RPMI7951 (cell line): ENCODE data around the gene SYT12. TPM values are rescaled to one million over a fixed set of nuclear protein-coding genes. Genes with fewer than 3 reads are reported as not detected.

Experiments used
- DNase-seq: peaks from one replicate; pipeline ENCODE4 v3.0.0-alpha.2; 2012; ENCODE audit warnings: low read depth
- total RNA-seq: library from RNA; depleted of rRNA; stranded (reverse); fragments of >200 nt; shearing (Covaris generic); gene quantifications from 2 replicates; pipeline ENCODE4 v1.2.3, GENCODE V29; 2014

The SYT12 gene
- total RNA-seq, 1 experiment from 2014 or later = 0.60 TPM

DNA sequence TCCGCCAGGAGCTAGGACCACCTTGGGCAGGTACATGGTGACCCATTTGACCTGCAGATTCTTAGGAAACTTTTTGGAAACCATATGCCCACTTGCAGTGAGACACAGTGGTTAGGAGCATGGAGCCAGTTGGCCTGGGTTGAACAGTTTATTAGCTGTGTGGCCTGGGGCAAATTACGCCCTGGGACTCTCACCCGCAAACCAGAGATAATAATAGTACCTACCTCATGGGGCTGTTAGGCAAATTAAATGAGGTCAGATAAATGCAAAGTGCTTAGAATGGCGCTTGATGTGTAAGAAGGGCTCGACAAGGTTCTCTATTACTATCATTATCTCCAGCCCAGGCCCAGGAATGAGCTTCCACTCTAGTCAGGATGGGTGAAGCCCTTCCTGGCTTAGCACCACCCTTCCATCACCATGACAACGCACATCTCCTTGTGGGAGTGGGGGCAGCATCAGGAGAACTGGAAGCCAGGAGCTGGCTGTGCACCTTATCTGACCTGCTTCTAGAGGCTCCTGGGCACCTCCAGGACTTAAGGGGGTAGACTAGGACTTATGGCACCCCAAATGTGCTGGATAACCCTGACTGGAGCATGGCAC, 5.1 kb downstream of the SYT12 start:
- peak; percentile 83 for DNase-seq

DNA sequence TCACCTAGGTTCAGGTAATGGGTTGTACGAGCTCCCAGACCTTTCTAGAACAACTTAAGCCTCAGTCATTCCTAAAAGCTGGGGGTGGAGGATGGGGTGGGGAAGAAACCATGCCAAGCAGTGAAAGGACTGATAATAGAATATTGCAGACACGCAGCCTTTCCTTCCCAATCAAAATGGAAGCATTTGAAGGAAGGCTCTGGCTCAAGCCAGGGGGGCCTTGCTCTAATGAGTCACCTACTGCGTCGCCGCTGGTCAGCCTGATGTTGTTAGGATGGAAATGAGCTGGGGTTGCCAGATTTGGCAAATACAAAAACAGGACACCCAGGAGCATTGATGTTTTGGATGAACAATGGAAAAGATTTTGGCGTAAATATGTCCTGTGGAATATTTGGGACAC, 6.2 kb downstream of the SYT12 start:
- DNase-seq = peak; percentile 59

- no peak for DNase-seq
Observed at GRCh38 chr11:67030976-67031375, 8.0 kb downstream of the SYT12 start.

GRCh38 chr11:67031791-67032561, 9.0 kb downstream of the SYT12 start:
- DNase-seq = peak; percentile 90

DNA sequence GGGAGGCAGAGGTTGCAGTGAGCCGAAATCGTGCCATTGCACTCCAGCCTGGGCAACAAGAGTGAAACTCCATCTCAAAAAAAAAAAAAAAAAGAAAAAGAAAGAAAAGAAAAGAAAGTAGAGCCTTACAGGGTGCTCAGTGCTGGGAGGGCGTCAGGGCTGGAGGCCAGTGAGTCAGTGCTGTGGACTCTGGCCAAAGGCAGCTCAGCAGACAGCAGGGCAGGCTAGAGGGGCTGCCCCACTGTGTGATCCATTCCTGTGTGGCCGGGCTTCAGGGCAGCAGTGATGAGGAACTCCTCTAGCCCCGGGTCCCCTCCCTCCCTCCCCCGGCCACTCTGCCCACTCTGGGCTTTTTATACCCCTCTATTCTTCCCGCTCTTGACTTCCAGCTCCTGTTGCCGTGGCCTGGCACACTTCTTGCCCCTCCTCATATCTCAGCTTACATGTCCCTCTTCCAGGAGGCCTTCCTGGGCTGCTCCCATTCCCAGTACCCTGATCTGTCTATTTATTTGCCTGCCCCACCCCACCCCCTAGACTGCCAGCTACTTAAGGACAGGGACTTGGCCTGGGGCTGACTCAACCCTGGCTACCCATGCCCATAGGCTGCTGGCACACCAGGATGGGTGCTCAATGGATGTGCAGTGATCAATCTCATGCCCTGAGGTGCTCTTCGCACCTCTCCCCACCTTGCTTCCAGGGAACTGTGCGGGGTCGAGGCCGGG, 10.1 kb downstream of the SYT12 start:
- peak; percentile 96 for DNase-seq

DNA sequence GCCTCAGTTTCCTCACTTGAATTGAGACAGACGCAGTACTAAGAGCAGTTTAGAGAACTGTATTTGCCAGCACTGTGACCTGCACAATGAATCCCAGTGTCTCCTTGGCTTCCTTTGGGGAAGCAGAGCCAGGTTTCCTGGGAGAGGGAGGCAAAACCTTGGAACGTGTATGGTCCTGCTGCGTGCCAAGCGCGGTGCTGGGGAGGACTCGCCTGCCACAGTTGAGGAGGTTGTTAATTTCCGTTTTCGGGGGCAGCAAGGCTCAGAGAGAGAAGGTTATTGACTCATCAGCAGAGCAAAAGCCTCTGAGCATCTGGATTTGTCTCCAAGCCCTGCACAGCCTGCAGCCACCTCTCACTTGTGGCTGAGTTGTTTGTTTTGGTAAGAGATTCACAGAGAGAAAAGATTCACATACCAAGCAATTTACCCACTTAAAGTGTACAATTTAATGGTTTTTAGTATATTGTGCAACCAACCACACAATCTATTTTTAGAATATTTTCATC, 10.8 kb downstream of the SYT12 start:
- DNase-seq = peak; percentile 99

GRCh38 chr11:67034350-67034749, 11.4 kb downstream of the SYT12 start:
- DNase-seq = no peak

DNA sequence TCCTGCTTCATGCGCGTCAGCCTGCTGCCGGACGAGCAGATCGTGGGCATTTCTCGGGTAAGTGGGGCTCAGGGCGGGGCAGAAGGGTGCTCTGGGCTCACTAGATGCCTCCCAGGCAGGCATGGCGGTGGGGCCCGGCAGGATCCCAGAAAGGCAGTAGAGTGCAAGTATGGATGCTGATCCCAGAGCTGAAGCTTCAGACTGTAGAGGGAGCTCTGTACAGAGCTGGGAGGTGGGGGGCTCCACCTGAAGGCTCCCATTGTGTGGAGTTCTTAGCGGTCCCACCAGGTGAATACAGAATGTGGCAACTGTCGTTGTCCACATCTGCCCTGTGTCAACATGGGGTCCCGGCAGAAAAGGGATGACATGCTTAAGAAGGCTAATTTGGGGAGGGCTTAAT, 17.2 kb downstream of the SYT12 start:
- no peak for DNase-seq

DNA sequence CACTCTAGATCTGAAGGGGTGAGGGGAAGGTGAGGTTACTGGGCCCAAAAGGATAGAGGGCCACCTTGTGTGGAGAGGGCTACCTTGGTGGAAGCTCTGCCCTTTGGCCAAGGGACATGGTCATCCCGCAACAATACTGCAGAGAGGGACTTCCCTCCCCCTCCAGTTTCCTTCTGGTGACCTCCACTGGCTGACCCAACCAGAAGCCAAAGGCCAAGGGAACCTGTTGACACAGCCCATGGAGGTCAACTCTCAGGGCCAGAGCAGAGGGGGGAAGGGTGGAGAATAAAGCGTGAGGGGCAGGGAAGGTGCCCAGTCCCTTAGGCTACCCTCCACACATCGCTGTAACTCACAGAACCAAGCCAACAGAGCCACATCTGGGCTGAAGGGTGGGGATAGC, 18.7 kb downstream of the SYT12 start:
- no peak for DNase-seq

DNA sequence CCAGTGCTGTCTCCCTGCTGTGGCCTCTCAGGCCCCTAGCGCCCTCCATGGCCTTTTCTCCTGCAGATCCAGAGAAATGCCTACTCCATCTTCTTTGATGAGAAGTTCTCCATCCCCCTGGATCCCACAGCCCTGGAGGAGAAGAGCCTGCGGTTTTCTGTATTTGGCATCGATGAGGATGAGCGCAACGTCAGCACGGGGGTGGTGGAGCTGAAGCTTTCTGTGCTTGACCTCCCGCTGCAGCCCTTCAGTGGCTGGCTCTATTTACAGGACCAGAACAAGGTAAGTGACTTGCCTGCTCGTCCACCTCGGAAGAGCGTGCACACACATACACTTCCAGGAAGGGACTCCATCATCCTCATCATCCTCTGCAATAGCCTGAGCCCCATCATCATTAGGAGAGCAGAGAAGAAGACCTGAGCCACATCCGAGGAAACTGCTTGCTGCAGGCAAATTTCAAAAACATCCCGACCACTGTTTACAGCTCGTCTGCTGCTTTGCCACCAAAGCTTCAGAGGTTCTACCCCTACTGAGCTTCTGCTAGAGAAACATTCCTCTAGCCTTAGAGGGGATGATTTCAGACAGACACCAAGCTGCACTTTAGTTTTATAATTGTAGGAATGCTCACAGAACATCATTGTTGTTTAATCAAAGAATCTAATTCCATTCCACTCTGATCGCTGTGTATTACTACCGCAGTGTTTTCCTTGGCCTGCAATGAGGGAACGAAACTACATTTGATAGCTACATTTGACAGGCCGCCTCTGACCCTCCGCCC, 20.8 kb downstream of the SYT12 start:
- no peak for DNase-seq

- no peak for DNase-seq
Observed at GRCh38 chr11:67044496-67044895, 21.6 kb downstream of the SYT12 start.

DNA sequence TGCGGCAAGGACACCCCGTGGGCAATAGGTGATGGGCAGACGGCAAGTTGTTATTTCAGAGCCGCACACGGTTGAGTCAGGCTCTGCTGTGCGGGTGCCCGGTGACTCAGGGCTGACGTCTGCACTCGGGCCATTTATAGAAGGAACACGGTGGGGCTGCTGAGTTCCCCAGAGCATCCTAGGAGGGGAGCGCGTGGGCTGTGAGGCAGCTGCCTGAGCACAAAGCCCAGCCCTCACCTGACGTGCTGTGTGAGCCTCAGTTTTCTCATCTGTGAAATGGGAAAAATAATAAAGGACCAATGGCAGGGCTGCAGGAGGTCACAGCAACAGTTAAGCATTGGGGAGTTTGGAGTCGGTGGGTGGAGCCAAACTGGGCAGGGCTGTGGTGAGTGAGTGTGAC, 22.4 kb downstream of the SYT12 start:
- DNase-seq = peak; percentile 82

DNA sequence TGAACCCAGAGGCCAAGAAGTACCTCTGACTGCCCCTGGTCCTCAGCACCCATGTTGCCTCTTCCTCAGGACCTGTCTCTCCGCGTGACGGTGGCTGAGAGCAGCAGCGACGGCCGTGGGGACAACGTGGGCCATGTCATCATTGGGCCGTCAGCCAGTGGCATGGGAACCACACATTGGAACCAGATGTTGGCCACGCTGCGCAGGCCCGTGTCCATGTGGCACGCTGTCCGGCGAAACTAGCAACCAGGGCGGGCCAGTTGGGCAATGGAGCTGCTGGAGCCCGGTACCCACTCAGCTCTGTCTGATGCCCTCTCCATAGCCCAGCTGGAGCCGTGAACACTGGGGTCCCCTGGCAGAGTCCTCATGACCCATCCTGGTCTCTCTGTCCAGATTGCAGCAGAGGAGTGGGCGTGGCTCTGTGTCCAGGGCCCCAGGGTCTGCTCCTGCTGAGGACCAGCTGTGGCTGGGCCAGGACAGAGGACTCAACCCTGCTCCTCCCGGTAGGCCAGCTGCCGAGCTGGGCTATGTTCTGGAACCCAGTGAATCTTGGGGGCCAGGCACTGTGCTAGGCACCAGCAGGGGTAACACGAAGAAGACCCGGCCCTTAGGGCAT, 25.7 kb downstream of the SYT12 start:
- DNase-seq = no peak

GRCh38 chr11:67050139-67050538, 27.2 kb downstream of the SYT12 start:
- DNase-seq = no peak

DNA sequence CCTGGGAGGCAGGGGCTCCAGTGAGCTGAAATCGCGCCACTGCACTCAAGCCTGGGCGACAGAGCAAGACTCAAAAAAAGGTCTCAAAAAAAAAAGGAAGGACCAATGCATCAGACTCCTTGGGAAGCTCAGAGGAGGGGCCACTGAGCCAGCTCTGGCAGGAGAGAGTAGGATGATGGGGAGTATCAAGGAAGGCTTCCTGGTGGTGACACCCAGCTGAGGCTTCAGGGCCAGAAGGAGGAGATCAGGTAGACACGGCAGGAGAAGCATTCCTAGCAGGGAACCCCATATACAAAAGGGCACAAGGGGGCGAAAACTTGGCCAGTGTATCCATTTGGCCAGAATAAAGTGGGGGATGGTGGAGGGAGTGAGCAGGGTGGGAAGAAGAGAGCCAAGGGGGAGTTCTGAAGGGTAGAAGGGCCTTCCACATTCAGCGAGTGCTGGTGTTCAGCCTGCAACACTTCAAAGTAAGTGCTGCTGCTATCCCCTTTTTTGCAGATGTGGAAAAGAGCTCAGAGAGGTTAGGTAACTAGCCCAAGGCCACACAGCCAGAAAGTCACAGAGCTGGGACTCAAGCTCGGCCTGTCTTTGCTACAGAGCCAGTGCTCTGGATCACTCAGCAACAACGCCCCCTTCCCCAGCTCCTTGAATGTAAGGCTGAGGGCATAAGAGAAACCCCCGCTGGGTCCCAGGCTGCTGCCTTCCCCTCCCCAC, 28.4 kb downstream of the SYT12 start:
- no peak for DNase-seq

GRCh38 chr11:67051945-67052488, 29.1 kb downstream of the SYT12 start:
- DNase-seq = no peak

DNA sequence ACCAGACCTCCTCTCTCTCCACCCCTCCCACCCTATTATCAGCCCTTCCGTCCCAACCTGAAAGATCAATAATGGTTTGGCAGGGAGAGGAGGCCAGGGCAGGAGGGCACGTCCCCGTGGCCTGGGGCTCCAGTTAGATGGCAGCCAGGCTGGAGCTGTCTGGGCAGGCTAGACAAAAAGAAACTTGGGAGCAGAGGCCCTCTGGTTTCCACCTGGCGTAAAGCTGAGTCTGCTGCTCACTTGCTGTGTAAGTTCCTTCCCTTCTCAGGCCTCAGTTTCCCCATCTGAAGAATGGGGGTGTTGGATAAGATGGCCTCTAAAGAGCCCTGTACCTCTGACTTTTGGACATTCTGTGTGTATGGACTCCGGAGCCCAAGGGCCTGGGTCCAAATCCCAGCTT, 30.0 kb downstream of the SYT12 start:
- DNase-seq = no peak

- DNase-seq = peak; percentile 40
Observed at GRCh38 chr11:67053896-67054329, 31.0 kb downstream of the SYT12 start.

DNA sequence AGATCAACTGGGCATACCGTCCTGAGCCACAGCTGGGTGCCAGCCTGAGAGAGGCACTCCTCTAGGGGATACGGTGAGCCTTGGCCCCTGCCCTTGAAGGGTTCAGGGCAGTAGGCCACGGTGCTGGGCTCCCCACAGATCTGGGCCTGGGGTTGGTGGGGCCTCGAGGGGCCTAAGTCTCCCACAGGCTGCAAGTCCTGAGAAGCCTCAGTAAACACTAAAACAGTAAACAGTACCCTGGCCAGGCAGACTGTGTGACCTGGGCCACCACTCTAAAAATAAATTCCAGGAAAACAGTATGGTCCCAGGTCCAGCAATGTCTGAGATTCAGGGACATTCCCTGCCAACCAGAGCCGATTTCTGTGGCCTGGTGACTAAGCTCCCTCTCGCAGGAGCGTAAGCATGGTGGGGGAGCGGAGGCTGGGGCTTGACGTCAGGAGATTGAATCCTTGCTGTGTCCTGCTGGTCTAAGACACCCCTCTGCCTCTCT, 31.5 kb downstream of the SYT12 start:
- peak; percentile 87 for DNase-seq

- DNase-seq = peak; percentile 76
Observed at GRCh38 chr11:67054836-67055523, 32.0 kb downstream of the SYT12 start.
